HG03039 (cell line): ENCODE measurements around the gene SDC1.

Experiments
- ATAC-seq: cut with Tn5 transposase; IDR thresholded peaks from one replicate; pipeline ENCODE4 v1.9.1; 2021; ENCODE audit warnings: mild to moderate bottlenecking, moderate library complexity; ENCODE audit not compliant: unreplicated experiment

SDC1 gene

GRCh38 chr2:20173064-20173463, 51.9 kb downstream of the SDC1 start:
- no peak for ATAC-seq

- ATAC-seq, result no peak
Observed at GRCh38 chr2:20172273-20173055, 52.5 kb downstream of the SDC1 start.

- ATAC-seq, result no peak
Observed at GRCh38 chr2:20171445-20171977, 53.4 kb downstream of the SDC1 start.

GRCh38 chr2:20170704-20171250, 54.2 kb downstream of the SDC1 start:
- no peak for ATAC-seq

GRCh38 chr2:20169796-20170703, 54.9 kb downstream of the SDC1 start:
- no peak for ATAC-seq

- no peak for ATAC-seq
Observed at GRCh38 chr2:20168727-20169696, 55.9 kb downstream of the SDC1 start.

- ATAC-seq, result no peak
Observed at GRCh38 chr2:20168048-20168726, 56.7 kb downstream of the SDC1 start.

GRCh38 chr2:20167356-20167755, 57.6 kb downstream of the SDC1 start:
- no peak for ATAC-seq

- ATAC-seq, result no peak
Observed at GRCh38 chr2:20165677-20166509, 59.0 kb downstream of the SDC1 start.

- no peak for ATAC-seq
Observed at GRCh38 chr2:20164734-20165478, 60.0 kb downstream of the SDC1 start.

GRCh38 chr2:20164061-20164733, 60.7 kb downstream of the SDC1 start:
- ATAC-seq, result no peak

- no peak for ATAC-seq
Observed at GRCh38 chr2:20159411-20160070, 65.4 kb downstream of the SDC1 start.

- ATAC-seq, result no peak
Observed at GRCh38 chr2:20157193-20157891, 67.6 kb downstream of the SDC1 start.

GRCh38 chr2:20156836-20157192, 68.1 kb downstream of the SDC1 start:
- no peak for ATAC-seq

- no peak for ATAC-seq
Observed at GRCh38 chr2:20156076-20156759, 68.7 kb downstream of the SDC1 start.
